ENCODE results near the gene LDLRAD4. TPM values are rescaled to one million over a fixed set of nuclear protein-coding genes. Genes with fewer than 3 reads are reported as not detected.

Gene LDLRAD4
- total RNA-seq, 1 experiment from 2014 or later = not detected

DNA sequence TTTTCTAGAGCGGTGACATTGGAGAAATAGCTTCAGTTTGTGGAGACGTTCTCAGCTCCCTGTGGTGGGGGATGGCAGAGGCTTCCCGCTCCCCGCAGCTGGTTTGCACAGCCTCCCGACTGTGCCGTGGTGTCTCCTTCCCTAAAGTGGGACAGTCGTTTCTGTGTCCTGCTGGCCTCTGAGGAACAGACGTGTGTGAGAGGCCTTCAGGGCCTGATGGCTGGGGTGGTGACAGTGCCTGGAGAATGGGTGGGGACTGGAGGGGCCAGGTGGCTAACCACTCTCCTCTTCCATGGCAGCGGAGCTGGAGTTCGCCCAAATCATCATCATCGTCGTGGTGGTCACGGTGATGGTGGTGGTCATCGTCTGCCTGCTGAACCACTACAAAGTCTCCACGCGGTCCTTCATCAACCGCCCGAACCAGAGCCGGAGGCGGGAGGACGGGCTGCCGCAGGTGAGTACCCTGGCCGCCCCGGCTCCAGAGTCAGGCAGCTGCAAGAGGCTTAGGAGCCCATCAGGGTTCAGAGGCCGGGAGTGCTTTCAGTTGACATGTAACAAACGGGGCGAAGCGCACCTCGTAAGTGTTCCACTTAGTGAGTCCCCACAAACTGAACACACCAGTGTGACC lies 402.4 kb downstream of the LDLRAD4 start:
- ATAC-seq = no peak
- H3K36me3 ChIP-seq (ENCODE audit: low read depth, low read length) = no peaks in the 10 kb centered on the region
- no peaks in the 10 kb centered on the region for H3F3A ChIP-seq (ENCODE audit: low read length, unreplicated experiment)
- ChIA-PET POLR2A (ENCODE audit: unreplicated experiment) (interaction anchor here (0.6 kb wide), 1 partner anchor 58 kb away, joined by 3 read pairs; no protein-coding TSS in a partner anchor), CTCF (no interaction called here)
- no TSS peak for BruUV-seq (replicated peaks)
- H2AFZ ChIP-seq (ENCODE audit: low read length) = no peak overlapping the region
- H3K4me1 ChIP-seq (ENCODE audit: insufficient read depth, low read length) = no peaks in the 10 kb centered on the region
- H3K27ac ChIP-seq (ENCODE audit: low read length) = no peak overlapping the region
- no peaks in the 10 kb centered on the region for H3K9me3 ChIP-seq (ENCODE audit: low read length)
- no peak overlapping the region for H3K4me3 ChIP-seq (ENCODE audit: low read length)
- H4K20me1 ChIP-seq (ENCODE audit: low read length) = no peaks in the 10 kb centered on the region
- H3K9ac ChIP-seq (ENCODE audit: low read length) = no peak overlapping the region
- no peak for DNase-seq
- TF ChIP-seq EZH2 (IDR thresholded peaks at IDR 0.05; ENCODE audit: low read length, unreplicated experiment) (no peak), EZH2phosphoT487 (IDR thresholded peaks at IDR 0.05; ENCODE audit: borderline replicate concordance, low read length) (no peak)
- TF ChIP-seq, protein P1, sequence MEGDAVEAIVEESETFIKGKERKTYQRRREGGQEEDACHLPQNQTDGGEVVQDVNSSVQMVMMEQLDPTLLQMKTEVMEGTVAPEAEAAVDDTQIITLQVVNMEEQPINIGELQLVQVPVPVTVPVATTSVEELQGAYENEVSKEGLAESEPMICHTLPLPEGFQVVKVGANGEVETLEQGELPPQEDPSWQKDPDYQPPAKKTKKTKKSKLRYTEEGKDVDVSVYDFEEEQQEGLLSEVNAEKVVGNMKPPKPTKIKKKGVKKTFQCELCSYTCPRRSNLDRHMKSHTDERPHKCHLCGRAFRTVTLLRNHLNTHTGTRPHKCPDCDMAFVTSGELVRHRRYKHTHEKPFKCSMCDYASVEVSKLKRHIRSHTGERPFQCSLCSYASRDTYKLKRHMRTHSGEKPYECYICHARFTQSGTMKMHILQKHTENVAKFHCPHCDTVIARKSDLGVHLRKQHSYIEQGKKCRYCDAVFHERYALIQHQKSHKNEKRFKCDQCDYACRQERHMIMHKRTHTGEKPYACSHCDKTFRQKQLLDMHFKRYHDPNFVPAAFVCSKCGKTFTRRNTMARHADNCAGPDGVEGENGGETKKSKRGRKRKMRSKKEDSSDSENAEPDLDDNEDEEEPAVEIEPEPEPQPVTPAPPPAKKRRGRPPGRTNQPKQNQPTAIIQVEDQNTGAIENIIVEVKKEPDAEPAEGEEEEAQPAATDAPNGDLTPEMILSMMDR (conservative IDR thresholded peaks at IDR 0.05; ENCODE audit: low read depth, low read length) = no peak
- H3K9me2 ChIP-seq (replicated peaks; ENCODE audit: low read length) = no peaks in the 10 kb centered on the region
- intact Hi-C loops (cut with micrococcal nuclease) = no loop called here
- H3K4me2 ChIP-seq (ENCODE audit: low read length) = no peak overlapping the region
- no peaks in the 10 kb centered on the region for H3K79me2 ChIP-seq (ENCODE audit: low read length)
- peaks cover 72% of the 10 kb centered on the region for H3K27me3 ChIP-seq (ENCODE audit: low read length)

DNA sequence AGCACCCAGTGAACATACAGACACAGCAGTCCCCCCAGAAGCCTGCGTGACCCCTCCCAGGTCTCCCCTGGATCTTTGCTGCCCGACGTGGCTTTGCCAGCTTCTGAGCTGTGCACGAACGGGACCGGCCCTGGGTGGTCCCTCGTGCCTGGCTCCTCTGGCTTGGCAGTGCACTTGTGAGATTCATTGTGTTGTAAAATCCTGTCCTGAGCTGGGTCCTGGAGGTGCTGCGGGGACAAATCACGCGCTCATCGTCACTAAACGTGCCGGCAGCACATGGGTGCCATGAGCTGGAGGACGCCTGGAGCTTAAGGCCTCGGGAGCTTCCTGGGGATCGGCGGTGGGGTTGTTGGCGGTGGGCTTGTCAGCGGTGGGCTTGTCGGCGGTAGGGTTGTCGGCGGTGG lies 402.9 kb downstream of the LDLRAD4 start:
- no peak overlapping the region for H3K27ac ChIP-seq (ENCODE audit: low read length)
- BruUV-seq (replicated peaks) = no TSS peak

More for the DNA sequence above, 402.9 kb downstream of the LDLRAD4 start:
- ChIA-PET POLR2A (ENCODE audit: unreplicated experiment) (interaction anchor here (0.6 kb wide), 1 partner anchor 58 kb away, joined by 3 read pairs; no protein-coding TSS in a partner anchor), CTCF (no interaction called here)
- TF ChIP-seq EZH2 (IDR thresholded peaks at IDR 0.05; ENCODE audit: low read length, unreplicated experiment) (no peak), EZH2phosphoT487 (IDR thresholded peaks at IDR 0.05; ENCODE audit: borderline replicate concordance, low read length) (no peak)
- TF ChIP-seq, protein P1 (conservative IDR thresholded peaks at IDR 0.05; ENCODE audit: low read depth, low read length) = no peak
- Histone ChIP-seq H2AFZ (ENCODE audit: low read length) (no peak overlapping the region), H3K4me1 (ENCODE audit: insufficient read depth, low read length) (no peaks in the 10 kb centered on the region), H3K9ac (ENCODE audit: low read length) (no peak overlapping the region), H3K36me3 (ENCODE audit: low read depth, low read length) (no peaks in the 10 kb centered on the region), H3K27me3 (ENCODE audit: low read length) (peaks cover 77% of the 10 kb centered on the region), H3K9me3 (ENCODE audit: low read length) (no peaks in the 10 kb centered on the region), H3K9me2 (replicated peaks; ENCODE audit: low read length) (no peaks in the 10 kb centered on the region), H4K20me1 (ENCODE audit: low read length) (no peaks in the 10 kb centered on the region), H3K4me3 (ENCODE audit: low read length) (no peak overlapping the region), H3K4me2 (ENCODE audit: low read length) (no peak overlapping the region), H3F3A (ENCODE audit: low read length, unreplicated experiment) (no peaks in the 10 kb centered on the region), H3K79me2 (ENCODE audit: low read length) (no peaks in the 10 kb centered on the region)
- DNase-seq = no peak
- intact Hi-C loops (cut with micrococcal nuclease) = no loop called here
- ATAC-seq = no peak
